Measurements from ENCODE around the gene FADS3. TPM values are rescaled to one million over a fixed set of nuclear protein-coding genes. Genes with fewer than 3 reads are reported as not detected.

The FADS3 gene
- total RNA-seq, 4 donors from 2014 or later, result 25.2 to 37.6 (median 31.2) TPM

DNA sequence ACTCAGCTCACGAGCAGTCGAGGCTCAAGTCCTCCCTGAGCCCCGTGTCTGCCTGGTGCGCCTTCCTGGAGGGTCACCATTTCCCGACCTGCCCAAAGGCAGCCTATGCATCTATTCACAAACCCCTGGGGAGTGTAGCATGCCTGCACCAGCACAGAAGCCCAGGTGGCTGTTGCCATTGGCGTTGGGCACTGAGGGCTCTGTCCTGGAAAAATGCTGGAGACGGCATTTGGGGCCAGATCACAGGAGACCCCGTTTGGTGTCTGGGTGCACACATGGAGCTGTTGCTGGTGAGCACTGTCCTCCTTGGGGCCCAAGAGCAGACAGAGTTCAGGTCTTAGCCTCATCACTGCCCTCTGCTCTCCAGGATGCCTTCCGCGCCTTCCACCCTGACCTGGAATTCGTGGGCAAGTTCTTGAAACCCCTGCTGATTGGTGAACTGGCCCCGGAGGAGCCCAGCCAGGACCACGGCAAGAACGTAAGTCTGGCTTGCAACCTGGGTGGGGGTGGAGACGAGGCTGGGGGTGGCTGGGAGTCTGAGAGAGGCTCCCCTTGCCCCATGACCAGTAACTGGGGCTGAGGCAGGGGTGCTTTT, 53.8 kb downstream of the FADS3 start:
- intact Hi-C loops (cut with DNase I), result no loop called here
- peaks cover 0 to 5% of the 10 kb centered on the region in 2 donors for H3K4me1 ChIP-seq
- no peak for DNase-seq
- H3K27me3 ChIP-seq, result no peaks in the 10 kb centered on the region
- 94 to 97% methylated on average over 12 to 15 of the region's 15 CpGs for WGBS, 2 donors
- no peak overlapping the region for H3K27ac ChIP-seq
- TF ChIP-seq, protein P1, sequence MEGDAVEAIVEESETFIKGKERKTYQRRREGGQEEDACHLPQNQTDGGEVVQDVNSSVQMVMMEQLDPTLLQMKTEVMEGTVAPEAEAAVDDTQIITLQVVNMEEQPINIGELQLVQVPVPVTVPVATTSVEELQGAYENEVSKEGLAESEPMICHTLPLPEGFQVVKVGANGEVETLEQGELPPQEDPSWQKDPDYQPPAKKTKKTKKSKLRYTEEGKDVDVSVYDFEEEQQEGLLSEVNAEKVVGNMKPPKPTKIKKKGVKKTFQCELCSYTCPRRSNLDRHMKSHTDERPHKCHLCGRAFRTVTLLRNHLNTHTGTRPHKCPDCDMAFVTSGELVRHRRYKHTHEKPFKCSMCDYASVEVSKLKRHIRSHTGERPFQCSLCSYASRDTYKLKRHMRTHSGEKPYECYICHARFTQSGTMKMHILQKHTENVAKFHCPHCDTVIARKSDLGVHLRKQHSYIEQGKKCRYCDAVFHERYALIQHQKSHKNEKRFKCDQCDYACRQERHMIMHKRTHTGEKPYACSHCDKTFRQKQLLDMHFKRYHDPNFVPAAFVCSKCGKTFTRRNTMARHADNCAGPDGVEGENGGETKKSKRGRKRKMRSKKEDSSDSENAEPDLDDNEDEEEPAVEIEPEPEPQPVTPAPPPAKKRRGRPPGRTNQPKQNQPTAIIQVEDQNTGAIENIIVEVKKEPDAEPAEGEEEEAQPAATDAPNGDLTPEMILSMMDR (IDR thresholded peaks at IDR 0.05), result no peak
- TF ChIP-seq POLR2A (IDR thresholded peaks at IDR 0.05), result no peak
- no peaks in the 10 kb centered on the region for H3K9me3 ChIP-seq
- no peak overlapping the region for H3K4me3 ChIP-seq (replicated peaks in 1 of 3)
- H3K36me3 ChIP-seq, result no peaks in the 10 kb centered on the region

DNA sequence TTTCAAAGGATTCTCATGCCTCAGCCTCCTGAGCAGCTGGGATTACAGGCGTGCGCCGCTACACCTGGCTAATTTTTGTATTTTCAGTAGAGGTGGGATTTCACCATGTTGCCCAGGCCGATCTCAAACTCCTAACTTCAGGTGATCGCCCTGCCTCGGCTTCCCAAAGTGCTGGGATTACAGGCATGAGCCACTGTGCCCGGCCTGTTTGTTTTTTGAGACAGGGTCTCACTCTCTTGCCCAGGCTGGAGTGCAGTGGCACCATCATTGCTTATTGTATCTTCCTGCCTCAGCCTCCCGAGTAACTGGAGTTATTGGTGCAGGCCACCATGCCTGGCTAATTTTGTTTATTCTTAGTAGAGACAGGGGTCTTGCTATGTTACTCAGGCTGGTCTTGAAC, 55.2 kb downstream of the FADS3 start:
- Histone ChIP-seq H3K9me3 (no peaks in the 10 kb centered on the region), H3K27ac (no peak overlapping the region), H3K36me3 (no peaks in the 10 kb centered on the region), H3K4me1 (peaks cover 0 to 5% of the 10 kb centered on the region in 2 donors), H3K27me3 (no peaks in the 10 kb centered on the region), H3K4me3 (replicated peaks in 1 of 3) (no peak overlapping the region)
- WGBS, 2 donors, result 97 to 98% methylated on average over 8 of the region's 8 CpGs
- intact Hi-C loops (cut with DNase I), result no loop called here
- TF ChIP-seq POLR2A (IDR thresholded peaks at IDR 0.05), result no peak
- TF ChIP-seq, protein P1 (IDR thresholded peaks at IDR 0.05), result no peak
- DNase-seq, result no peak

GRCh38 chr11:61834278-61835048, 56.9 kb downstream of the FADS3 start:
- intact Hi-C loops (cut with DNase I), result no loop called here
- 63 to 66% methylated on average over 10 to 12 of the region's 12 CpGs for WGBS, 2 donors
- Histone ChIP-seq H3K27me3 (no peaks in the 10 kb centered on the region), H3K4me1 (peaks cover 1 to 10% of the 10 kb centered on the region in 2 donors), H3K4me3 (replicated peaks in 1 of 3) (no peak overlapping the region), H3K36me3 (no peaks in the 10 kb centered on the region), H3K27ac (peak overlapping the region in 1 of 3 donors; percentile 40), H3K9me3 (no peaks in the 10 kb centered on the region)
- no peak for TF ChIP-seq POLR2A (IDR thresholded peaks at IDR 0.05)
- TF ChIP-seq, protein P1 (IDR thresholded peaks at IDR 0.05), result no peak
- no peak for DNase-seq

GRCh38 chr11:61833926-61834277, 57.4 kb downstream of the FADS3 start:
- WGBS, 2 donors, result 93 to 94% methylated on average over 12 of the region's 12 CpGs
- intact Hi-C loops (cut with DNase I), result no loop called here
- no peak overlapping the region for H3K27ac ChIP-seq
- TF ChIP-seq POLR2A (IDR thresholded peaks at IDR 0.05), result no peak
- no peaks in the 10 kb centered on the region for H3K9me3 ChIP-seq
- H3K36me3 ChIP-seq, result no peaks in the 10 kb centered on the region
- DNase-seq, result no peak
- H3K27me3 ChIP-seq, result no peaks in the 10 kb centered on the region
- H3K4me3 ChIP-seq (replicated peaks in 1 of 3), result no peak overlapping the region
- peaks cover 7 to 15% of the 10 kb centered on the region in 2 donors for H3K4me1 ChIP-seq

GRCh38 chr11:61833471-61833870, 57.9 kb downstream of the FADS3 start:
- TF ChIP-seq, protein P1 (IDR thresholded peaks at IDR 0.05), result no peak
- TF ChIP-seq POLR2A (IDR thresholded peaks at IDR 0.05), result no peak
- 89 to 93% methylated on average over 11 of the region's 11 CpGs for WGBS, 2 donors
- Histone ChIP-seq H3K27me3 (no peaks in the 10 kb centered on the region), H3K36me3 (no peaks in the 10 kb centered on the region), H3K4me1 (peaks cover 10 to 20% of the 10 kb centered on the region in 2 donors), H3K9me3 (no peaks in the 10 kb centered on the region), H3K27ac (no peak overlapping the region), H3K4me3 (replicated peaks in 1 of 3) (no peak overlapping the region)
- intact Hi-C loops (cut with DNase I), result no loop called here
- DNase-seq, result no peak
